SU-DHL-6 (cell line): ENCODE measurements around the gene PLEKHA6.
A peak's percentile ranks its signal among the peaks of the same experiment; 100 is the strongest.

Source experiments
- H2AFZ ChIP-seq: fragments of 200-600 bp; sonication (generic); 2 replicates; pipeline ENCODE4 v1.6.1; 2014; ENCODE audit warnings: low read depth, mild to moderate bottlenecking, moderate library complexity, mixed read lengths, antibody characterized with exemption, low read length; ENCODE audit not compliant: severe bottlenecking
- H3F3A ChIP-seq: fragments of 200-600 bp; shearing (Covaris generic); 2 replicates; pipeline ENCODE4 v1.6.0; 2016; ENCODE audit warnings: antibody characterized with exemption, mild to moderate bottlenecking; ENCODE audit not compliant: insufficient read depth
- H3K27ac ChIP-seq: fragments of 200-600 bp; sonication (generic); 2 replicates; pipeline ENCODE4 v1.5.1; 2016; ENCODE audit warnings: low read depth, mild to moderate bottlenecking, low read length, moderate library complexity, mixed read lengths
- H3K27me3 ChIP-seq: fragments of 200-600 bp; sonication (generic), shearing (Covaris generic); 2 replicates; pipeline ENCODE4 v1.6.0; 2014; ENCODE audit warnings: mild to moderate bottlenecking, low read length
- H3K36me3 ChIP-seq: fragments of 200-600 bp; sonication (generic); 2 replicates; pipeline ENCODE4 v1.6.1; 2014; ENCODE audit warnings: mild to moderate bottlenecking, low read length, mixed read lengths
- H3K4me2 ChIP-seq: fragments of 300-600, 200-600 bp; shearing (Covaris generic), sonication (generic); 2 replicates; pipeline ENCODE4 v1.6.0; 2014; ENCODE audit warnings: low read length, low read depth, mild to moderate bottlenecking; ENCODE audit not compliant: poor library complexity, severe bottlenecking
- H3K4me3 ChIP-seq: fragments of 200-600 bp; sonication (generic); 2 replicates; pipeline ENCODE4 v1.5.1; 2014; ENCODE audit warnings: antibody characterized with exemption, low read length, mild to moderate bottlenecking, mixed read lengths; ENCODE audit not compliant: insufficient read depth, poor library complexity, severe bottlenecking
- H3K79me2 ChIP-seq: fragments of 200-600 bp; sonication (generic); 2 replicates; pipeline ENCODE4 v1.6.1; 2014; ENCODE audit warnings: mild to moderate bottlenecking, low read length, moderate library complexity; ENCODE audit not compliant: insufficient read depth
- H3K9ac ChIP-seq: fragments of 200-600 bp; sonication (generic); 2 replicates; pipeline ENCODE4 v1.7.0; 2014; ENCODE audit warnings: mild to moderate bottlenecking, low read length
- H3K9me2 ChIP-seq: fragments of 200-600 bp; sonication (generic); replicated peaks from 2 replicates; pipeline ENCODE4 v1.6.1; 2014; ENCODE audit warnings: low read length; ENCODE audit not compliant: insufficient read depth
- H3K9me3 ChIP-seq: fragments of 200-600 bp; sonication (generic); 2 replicates; pipeline ENCODE4 v1.6.1; 2014; ENCODE audit warnings: low read length, mixed read lengths; ENCODE audit not compliant: insufficient read depth
- H4K20me1 ChIP-seq: fragments of 200-600 bp; sonication (generic); 2 replicates; pipeline ENCODE4 v1.6.1; 2014; ENCODE audit warnings: low read depth, mild to moderate bottlenecking, antibody characterized with exemption, low read length, moderate library complexity, mixed read lengths
- EZH2phosphoT487 ChIP-seq: fragments of 200-600 bp; sonication (generic), shearing (Covaris generic); conservative IDR thresholded peaks from 2 replicates; pipeline ENCODE4 v1.6.1; 2018; ENCODE audit warnings: mild to moderate bottlenecking, antibody characterized with exemption, low read length, moderate library complexity, mixed read lengths
- TF ChIP-seq, protein P1 (sequence below): fragments of 200-600 bp; sonication (generic); IDR thresholded peaks from one replicate; pipeline ENCODE4 v1.5.1; 2017; ENCODE audit warnings: antibody characterized with exemption, mild to moderate bottlenecking, low read length, moderate library complexity; ENCODE audit not compliant: insufficient read depth, poor library complexity, severe bottlenecking

The PLEKHA6 gene, protein sequence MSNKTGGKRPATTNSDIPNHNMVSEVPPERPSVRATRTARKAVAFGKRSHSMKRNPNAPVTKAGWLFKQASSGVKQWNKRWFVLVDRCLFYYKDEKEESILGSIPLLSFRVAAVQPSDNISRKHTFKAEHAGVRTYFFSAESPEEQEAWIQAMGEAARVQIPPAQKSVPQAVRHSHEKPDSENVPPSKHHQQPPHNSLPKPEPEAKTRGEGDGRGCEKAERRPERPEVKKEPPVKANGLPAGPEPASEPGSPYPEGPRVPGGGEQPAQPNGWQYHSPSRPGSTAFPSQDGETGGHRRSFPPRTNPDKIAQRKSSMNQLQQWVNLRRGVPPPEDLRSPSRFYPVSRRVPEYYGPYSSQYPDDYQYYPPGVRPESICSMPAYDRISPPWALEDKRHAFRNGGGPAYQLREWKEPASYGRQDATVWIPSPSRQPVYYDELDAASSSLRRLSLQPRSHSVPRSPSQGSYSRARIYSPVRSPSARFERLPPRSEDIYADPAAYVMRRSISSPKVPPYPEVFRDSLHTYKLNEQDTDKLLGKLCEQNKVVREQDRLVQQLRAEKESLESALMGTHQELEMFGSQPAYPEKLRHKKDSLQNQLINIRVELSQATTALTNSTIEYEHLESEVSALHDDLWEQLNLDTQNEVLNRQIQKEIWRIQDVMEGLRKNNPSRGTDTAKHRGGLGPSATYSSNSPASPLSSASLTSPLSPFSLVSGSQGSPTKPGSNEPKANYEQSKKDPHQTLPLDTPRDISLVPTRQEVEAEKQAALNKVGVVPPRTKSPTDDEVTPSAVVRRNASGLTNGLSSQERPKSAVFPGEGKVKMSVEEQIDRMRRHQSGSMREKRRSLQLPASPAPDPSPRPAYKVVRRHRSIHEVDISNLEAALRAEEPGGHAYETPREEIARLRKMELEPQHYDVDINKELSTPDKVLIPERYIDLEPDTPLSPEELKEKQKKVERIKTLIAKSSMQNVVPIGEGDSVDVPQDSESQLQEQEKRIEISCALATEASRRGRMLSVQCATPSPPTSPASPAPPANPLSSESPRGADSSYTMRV

DNA sequence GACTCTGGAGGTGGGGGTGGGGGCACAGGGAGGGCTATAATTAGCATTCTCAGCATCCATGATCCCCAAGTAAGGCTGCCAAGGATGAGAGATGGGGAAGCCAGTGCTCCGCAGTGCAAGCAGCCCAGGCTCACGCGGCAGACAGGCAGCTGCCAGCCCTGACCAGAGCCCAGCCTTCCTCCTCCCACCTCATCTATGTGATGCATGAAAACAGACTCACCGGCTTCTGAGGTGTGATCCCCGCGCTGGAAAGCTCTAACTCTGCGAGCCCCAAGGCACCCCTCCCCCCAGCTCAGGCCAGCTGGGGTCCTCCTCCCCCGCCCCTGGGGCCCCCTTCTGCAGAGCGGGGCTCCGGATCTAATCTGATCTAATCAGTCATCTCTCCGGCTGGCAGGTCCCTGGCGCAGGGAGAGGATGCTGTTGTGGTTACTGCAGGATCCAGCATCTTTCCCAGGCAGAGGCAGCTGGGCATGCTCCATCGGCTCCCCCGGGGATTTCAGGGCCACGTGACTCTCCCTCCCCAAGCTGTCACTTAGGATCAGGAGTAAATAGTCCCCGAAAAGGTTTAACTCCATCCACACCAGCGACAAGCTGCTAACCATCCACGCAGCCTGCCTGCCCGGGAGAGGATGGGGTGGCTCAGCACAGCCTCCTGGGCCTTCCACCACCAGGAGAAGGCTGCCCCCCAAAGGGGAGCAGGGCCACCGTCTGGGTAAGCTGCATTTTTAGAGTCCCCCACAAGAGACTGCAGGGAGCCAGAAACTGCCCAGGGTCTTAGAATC, at the start of gene PLEKHA6:
TSS of gene PLEKHA6 (minus strand) at position 456 of the 782 bp plus-strand sequence. CDS start 86,202 bp downstream, outside the sequence.
- Histone ChIP-seq H3K9ac (no peak within 1 kb of the TSS), H3K79me2 (no peaks in the 10 kb centered on the region), H3K36me3 (no peaks in the 10 kb centered on the region), H3K4me3 (no peak within 1 kb of the TSS), H3K4me2 (no peak within 1 kb of the TSS), H3K9me3 (no peaks in the 10 kb centered on the region), H3K9me2 (no peaks in the 10 kb centered on the region), H3K27me3 (no peaks in the 10 kb centered on the region), H2AFZ (no peak within 1 kb of the TSS), H4K20me1 (no peaks in the 10 kb centered on the region), H3K27ac (no peak within 1 kb of the TSS), H3F3A (no peaks in the 10 kb centered on the region)
- TF ChIP-seq EZH2phosphoT487 = no peak
- TF ChIP-seq, protein P1, sequence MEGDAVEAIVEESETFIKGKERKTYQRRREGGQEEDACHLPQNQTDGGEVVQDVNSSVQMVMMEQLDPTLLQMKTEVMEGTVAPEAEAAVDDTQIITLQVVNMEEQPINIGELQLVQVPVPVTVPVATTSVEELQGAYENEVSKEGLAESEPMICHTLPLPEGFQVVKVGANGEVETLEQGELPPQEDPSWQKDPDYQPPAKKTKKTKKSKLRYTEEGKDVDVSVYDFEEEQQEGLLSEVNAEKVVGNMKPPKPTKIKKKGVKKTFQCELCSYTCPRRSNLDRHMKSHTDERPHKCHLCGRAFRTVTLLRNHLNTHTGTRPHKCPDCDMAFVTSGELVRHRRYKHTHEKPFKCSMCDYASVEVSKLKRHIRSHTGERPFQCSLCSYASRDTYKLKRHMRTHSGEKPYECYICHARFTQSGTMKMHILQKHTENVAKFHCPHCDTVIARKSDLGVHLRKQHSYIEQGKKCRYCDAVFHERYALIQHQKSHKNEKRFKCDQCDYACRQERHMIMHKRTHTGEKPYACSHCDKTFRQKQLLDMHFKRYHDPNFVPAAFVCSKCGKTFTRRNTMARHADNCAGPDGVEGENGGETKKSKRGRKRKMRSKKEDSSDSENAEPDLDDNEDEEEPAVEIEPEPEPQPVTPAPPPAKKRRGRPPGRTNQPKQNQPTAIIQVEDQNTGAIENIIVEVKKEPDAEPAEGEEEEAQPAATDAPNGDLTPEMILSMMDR = no peak

DNA sequence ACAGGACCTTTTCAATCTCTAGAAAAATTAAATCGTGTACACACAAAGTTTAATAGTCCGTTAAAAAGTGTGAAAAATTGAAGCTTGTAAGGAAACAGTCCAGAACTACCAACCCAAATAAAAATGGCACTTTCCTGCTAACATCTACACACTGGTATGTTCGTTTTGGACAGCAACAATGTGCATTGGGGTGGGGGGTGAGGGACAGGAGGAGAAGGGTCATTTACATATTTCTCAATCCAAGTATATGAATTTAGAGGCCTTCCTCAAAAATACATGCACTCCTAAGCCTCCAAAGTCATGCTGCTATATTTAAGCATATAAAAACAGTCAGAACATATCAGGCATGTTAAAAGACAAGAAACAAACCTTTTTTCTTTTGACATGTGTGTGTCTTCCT, 49.4 kb upstream of the PLEKHA6 start:
- Histone ChIP-seq H3K36me3 (peaks cover 50% of the 10 kb centered on the region), H3K79me2 (peaks cover 75% of the 10 kb centered on the region), H3F3A (peaks cover 14% of the 10 kb centered on the region; the same call in 1 of the 2 replicates), H3K4me2 (peak overlapping the region; percentile 88), H3K9me3 (no peaks in the 10 kb centered on the region), H4K20me1 (peaks cover 64% of the 10 kb centered on the region), H2AFZ (no peak overlapping the region), H3K27ac (no peak overlapping the region), H3K9ac (peak overlapping the region; percentile 95), H3K9me2 (no peaks in the 10 kb centered on the region), H3K27me3 (no peaks in the 10 kb centered on the region), H3K4me3 (peak overlapping the region; percentile 92)
- TF ChIP-seq, protein P1 = no peak
- TF ChIP-seq EZH2phosphoT487 = no peak

DNA sequence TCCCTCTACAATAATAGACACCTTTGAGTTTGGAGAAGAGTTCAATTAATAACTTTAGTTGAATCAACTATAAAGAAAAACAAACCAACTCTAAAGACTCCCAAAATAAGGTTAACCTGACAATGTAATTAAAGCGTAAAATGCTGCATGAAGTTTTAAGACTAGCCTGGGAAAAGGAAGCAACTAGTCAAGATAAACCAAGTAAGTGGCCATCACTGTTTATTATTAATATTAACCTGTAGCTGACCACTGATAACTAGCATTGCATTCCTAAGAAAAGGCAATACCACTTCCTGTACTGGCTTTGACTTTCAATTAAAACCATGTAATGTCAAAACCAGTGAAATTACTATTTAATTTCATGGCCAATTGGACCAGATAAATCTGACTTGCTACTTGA, 48.9 kb upstream of the PLEKHA6 start:
- peak overlapping the region; percentile 88 for H3K4me2 ChIP-seq
- H3K4me3 ChIP-seq = peak overlapping the region; percentile 92
- no peaks in the 10 kb centered on the region for H3K9me2 ChIP-seq
- peak overlapping the region; percentile 95 for H3K9ac ChIP-seq
- peaks cover 67% of the 10 kb centered on the region for H4K20me1 ChIP-seq
- H3K79me2 ChIP-seq = peaks cover 80% of the 10 kb centered on the region
- H3K9me3 ChIP-seq = no peaks in the 10 kb centered on the region
- no peaks in the 10 kb centered on the region for H3K27me3 ChIP-seq
- H2AFZ ChIP-seq = no peak overlapping the region
- H3F3A ChIP-seq = peaks cover 18% of the 10 kb centered on the region; the same call in 1 of the 2 replicates
- no peak overlapping the region for H3K27ac ChIP-seq
- H3K36me3 ChIP-seq = peaks cover 54% of the 10 kb centered on the region
- TF ChIP-seq, protein P1 = no peak
- TF ChIP-seq EZH2phosphoT487 = no peak
